Ishikawa (cell line): ENCODE results near the gene CAMK2A.

Experiments
- CREB1 ChIP-seq: IDR thresholded peaks from 2 replicates; pipeline ENCODE4 v1.6.1; 2012; ENCODE audit warnings: low read depth
- EGR1 ChIP-seq: IDR thresholded peaks from 2 replicates; pipeline ENCODE4 v1.6.1; 2012
- YY1 ChIP-seq: IDR thresholded peaks from 2 replicates; pipeline ENCODE4 v1.6.1; 2012; ENCODE audit warnings: low read depth

- no peak for TF ChIP-seq YY1
- no peak for TF ChIP-seq EGR1
- no peak for TF ChIP-seq CREB1
Measured at GRCh38 chr5:150329038-150329437, 39.5 kb upstream of the CAMK2A start.
